ENCODE measurements around the gene BTRC.

- TF ChIP-seq, protein P1, sequence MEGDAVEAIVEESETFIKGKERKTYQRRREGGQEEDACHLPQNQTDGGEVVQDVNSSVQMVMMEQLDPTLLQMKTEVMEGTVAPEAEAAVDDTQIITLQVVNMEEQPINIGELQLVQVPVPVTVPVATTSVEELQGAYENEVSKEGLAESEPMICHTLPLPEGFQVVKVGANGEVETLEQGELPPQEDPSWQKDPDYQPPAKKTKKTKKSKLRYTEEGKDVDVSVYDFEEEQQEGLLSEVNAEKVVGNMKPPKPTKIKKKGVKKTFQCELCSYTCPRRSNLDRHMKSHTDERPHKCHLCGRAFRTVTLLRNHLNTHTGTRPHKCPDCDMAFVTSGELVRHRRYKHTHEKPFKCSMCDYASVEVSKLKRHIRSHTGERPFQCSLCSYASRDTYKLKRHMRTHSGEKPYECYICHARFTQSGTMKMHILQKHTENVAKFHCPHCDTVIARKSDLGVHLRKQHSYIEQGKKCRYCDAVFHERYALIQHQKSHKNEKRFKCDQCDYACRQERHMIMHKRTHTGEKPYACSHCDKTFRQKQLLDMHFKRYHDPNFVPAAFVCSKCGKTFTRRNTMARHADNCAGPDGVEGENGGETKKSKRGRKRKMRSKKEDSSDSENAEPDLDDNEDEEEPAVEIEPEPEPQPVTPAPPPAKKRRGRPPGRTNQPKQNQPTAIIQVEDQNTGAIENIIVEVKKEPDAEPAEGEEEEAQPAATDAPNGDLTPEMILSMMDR (IDR thresholded peaks at IDR 0.05), result no peak
- TF ChIP-seq POLR2A (IDR thresholded peaks at IDR 0.05), result no peak
Measured at GRCh38 chr10:101494650-101495049, 140.7 kb downstream of the BTRC start.

All from body of pancreas (tissue), 4 donors.